Left ventricle myocardium inferior (tissue), 1 donor: ENCODE results near the gene EIF3B. TPM values are rescaled to one million over a fixed set of nuclear protein-coding genes. Genes with fewer than 3 reads are reported as not detected.
"Not testable (repeated sequence)": the region's sequence is repeated elsewhere in the genome, so short reads cannot be mapped to it uniquely, and the experiment has no call there.

Source experiments
- DNase-seq: peaks from one replicate; pipeline ENCODE4 v3.0.0-alpha.2; 2020
- H3K27ac ChIP-seq: fragments of 200-600 bp; replicated peaks from 2 replicates; pipeline ENCODE4 v1.8.0; 2021
- H3K27me3 ChIP-seq: fragments of 200-600 bp; 2 replicates; pipeline ENCODE4 v1.8.0; 2021; ENCODE audit warnings: low read depth
- H3K36me3 ChIP-seq: fragments of 200-600 bp; 2 replicates; pipeline ENCODE4 v1.8.0; 2021
- H3K4me1 ChIP-seq: fragments of 200-600 bp; 2 replicates; pipeline ENCODE4 v1.8.0; 2021
- H3K4me3 ChIP-seq: fragments of 200-600 bp; 2 replicates; pipeline ENCODE4 v1.8.0; 2021; ENCODE audit warnings: mild to moderate bottlenecking, moderate library complexity
- H3K9me3 ChIP-seq: fragments of 200-600 bp; replicated peaks from 2 replicates; pipeline ENCODE4 v1.8.0; 2021
- CTCF ChIP-seq: fragments of 200-600 bp; IDR thresholded peaks from 2 replicates; pipeline ENCODE4 v1.8.0; 2021; ENCODE audit warnings: antibody characterized with exemption, mild to moderate bottlenecking, borderline replicate concordance
- intact Hi-C: fragments of 100-400 bp; cut with micrococcal nuclease; formaldehyde crosslinking; loops from one replicate; pipeline ENCODE4 v1.11.0; 2022
- total RNA-seq: library from RNA; stranded (reverse); fragmentation: NEBNext Ultra II Directional; extraction: Animal tissue kit (Norgen Biotek cat#: 25700); gene quantifications from one replicate; pipeline ENCODE4 v1.2.1, GENCODE V29; 2021
- donor health status: DM: no; HTN: yes; CAD: no; lungs with severe emphysema.

Gene EIF3B
- total RNA-seq, 1 donor from 2014 or later, result 68.9 TPM

DNA sequence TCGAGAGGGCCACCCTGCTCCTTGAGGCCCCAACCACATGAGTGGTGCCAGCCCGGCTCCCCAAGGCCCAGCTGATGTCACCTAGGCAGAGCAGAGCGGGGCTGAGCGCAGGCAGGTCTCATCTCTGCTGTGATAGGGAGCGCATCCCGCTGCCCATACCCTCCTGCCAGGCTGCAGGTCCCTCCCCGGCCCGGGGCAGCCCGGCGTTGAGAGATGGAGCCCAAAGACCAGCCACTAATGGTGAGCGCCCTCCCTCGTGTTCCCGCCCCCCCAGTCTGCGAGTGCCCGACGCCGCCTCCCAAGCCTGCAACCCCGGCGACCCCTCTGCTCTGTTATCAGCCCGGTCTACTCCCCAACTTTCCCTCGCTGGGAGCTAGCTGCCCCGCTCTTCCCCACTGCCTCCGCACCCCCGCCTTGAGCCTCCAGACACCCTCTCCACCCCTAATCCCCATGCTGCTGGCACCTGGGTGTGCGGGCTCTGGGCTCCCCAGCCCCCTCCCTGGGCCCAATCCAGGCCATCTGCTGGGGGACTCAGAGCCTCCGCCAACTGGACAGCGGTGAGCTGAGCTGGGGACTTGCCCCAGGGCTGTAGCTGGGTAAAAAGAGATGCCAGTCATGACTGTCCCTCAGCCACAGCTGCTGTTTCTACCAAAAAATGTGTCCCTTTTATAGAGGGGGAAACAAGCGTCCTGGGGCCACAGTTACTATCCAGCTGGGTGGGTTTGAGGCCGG, 29.1 kb downstream of the EIF3B start:
- Histone ChIP-seq H3K4me1 (peaks cover 16% of the 10 kb centered on the region), H3K27me3 (no peaks in the 10 kb centered on the region), H3K4me3 (no peak overlapping the region), H3K9me3 (no peaks in the 10 kb centered on the region), H3K27ac (no peak overlapping the region), H3K36me3 (peaks cover 35% of the 10 kb centered on the region)
- intact Hi-C loops, result no loop called here
- no peak for TF ChIP-seq CTCF
- no peak for DNase-seq

DNA sequence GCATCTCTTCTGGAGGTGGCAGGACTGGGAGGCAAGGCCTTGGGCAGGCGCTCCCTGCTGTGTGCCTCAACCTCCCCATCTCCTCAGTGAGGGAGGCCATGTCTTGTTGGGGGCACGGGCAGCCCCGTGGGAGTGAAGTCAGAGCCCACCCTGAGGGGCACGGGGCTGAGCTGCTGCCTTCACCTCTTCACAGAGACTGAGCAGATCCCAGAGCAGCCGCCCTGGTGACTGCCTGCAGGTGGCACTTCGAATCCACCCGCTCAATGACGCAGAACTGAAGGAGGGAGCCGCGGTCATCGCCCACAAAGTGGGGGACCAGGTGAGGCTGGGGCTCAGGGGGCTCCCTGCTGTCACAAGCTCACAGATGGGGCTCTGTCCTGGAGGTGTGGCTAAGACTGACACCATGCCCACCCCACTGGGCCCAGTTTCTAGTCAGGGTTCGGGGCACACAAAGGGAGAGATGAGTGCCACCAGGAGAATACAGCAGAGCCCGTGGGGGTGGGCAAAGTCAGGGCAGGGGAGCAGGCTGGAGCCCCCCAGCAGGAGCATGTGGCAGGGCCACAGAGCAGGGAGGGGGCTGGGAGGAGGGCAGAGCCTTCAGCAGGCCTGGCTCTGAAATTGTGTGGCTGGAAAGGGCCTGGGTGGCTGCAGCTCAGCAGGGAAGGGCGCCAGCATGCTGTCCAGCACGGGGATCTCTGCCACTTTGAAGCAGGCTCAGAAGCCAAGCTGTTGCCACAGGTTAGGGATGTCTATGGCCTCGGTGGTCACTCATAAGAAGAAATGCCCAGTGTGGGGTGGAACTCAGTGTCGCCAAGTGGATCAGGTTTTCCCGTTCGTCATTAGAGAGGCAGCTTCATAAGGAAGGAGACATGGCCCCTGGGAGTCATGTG, 30.0 kb downstream of the EIF3B start:
- Histone ChIP-seq H3K4me1 (peaks cover 16% of the 10 kb centered on the region), H3K36me3 (peaks cover 26% of the 10 kb centered on the region), H3K27ac (no peak overlapping the region), H3K4me3 (no peak overlapping the region), H3K27me3 (no peaks in the 10 kb centered on the region), H3K9me3 (no peaks in the 10 kb centered on the region)
- intact Hi-C loops, result no loop called here
- TF ChIP-seq CTCF, result no peak
- DNase-seq, result no peak

- H3K4me3 ChIP-seq, H3K27me3 ChIP-seq, intact Hi-C loops, H3K9me3 ChIP-seq, DNase-seq, H3K27ac ChIP-seq: not testable (repeated sequence)
- peaks cover 11% of the 10 kb centered on the region for H3K36me3 ChIP-seq
- H3K4me1 ChIP-seq, result peaks cover 25% of the 10 kb centered on the region
Measured at GRCh38 chr7:2386122-2386521, 31.5 kb downstream of the EIF3B start.

GRCh38 chr7:2386964-2387669, 32.5 kb downstream of the EIF3B start:
- H3K4me1 ChIP-seq, result peaks cover 25% of the 10 kb centered on the region
- intact Hi-C loops, result no loop called here
- peaks cover 1% of the 10 kb centered on the region for H3K36me3 ChIP-seq
- no peaks in the 10 kb centered on the region for H3K9me3 ChIP-seq
- no peak overlapping the region for H3K4me3 ChIP-seq
- no peak overlapping the region for H3K27ac ChIP-seq
- no peaks in the 10 kb centered on the region for H3K27me3 ChIP-seq
- DNase-seq, result no peak
- TF ChIP-seq CTCF, result no peak

- H3K9me3 ChIP-seq, result no peaks in the 10 kb centered on the region
- no peaks in the 10 kb centered on the region for H3K36me3 ChIP-seq
- peaks cover 25% of the 10 kb centered on the region for H3K4me1 ChIP-seq
- intact Hi-C loops, result no loop called here
- DNase-seq, result peak; percentile 54
- peak overlapping the region; percentile 51 for H3K27ac ChIP-seq
- no peak for TF ChIP-seq CTCF
- no peaks in the 10 kb centered on the region for H3K27me3 ChIP-seq
- no peak overlapping the region for H3K4me3 ChIP-seq
Measured at GRCh38 chr7:2387897-2388636, 33.4 kb downstream of the EIF3B start.
